Aorta (tissue), 5 donors: ENCODE data around the gene FNBP1L. TPM values are rescaled to one million over a fixed set of nuclear protein-coding genes. Genes with fewer than 3 reads are reported as not detected.

Experiments used
- ATAC-seq: fragments of 200-7000 bp; cut with Tn5 transposase; one replicate; pipeline ENCODE4 v1.9.1; 2022; ENCODE audit warnings: moderate library complexity; ENCODE audit not compliant: low FRiP score
- DNase-seq, 2 donors: peaks; one replicate each; pipeline ENCODE4 v3.0.0-alpha.2; 2020
- H3K27ac ChIP-seq, 2 donors: one replicate each; pipeline ENCODE4 v1.5.1; 2013; ENCODE audit warnings: low read length in 2 of 2, mild to moderate bottlenecking in 2 of 2, moderate library complexity in 2 of 2, control low read depth in 1 of 2, inconsistent platforms in 1 of 2, low read depth in 1 of 2
- H3K27me3 ChIP-seq, 2 donors: one replicate each; pipeline ENCODE4 v1.6.1; 2013; ENCODE audit warnings: control low read depth in 1 of 2, low read length in 1 of 2, mild to moderate bottlenecking in 1 of 2, moderate library complexity in 1 of 2; ENCODE audit not compliant: insufficient read depth in 2 of 2, control insufficient read depth in 1 of 2
- H3K36me3 ChIP-seq, 2 donors: one replicate each; pipeline ENCODE4 v1.6.1; 2013; ENCODE audit warnings: control low read depth in 1 of 2, low read length in 1 of 2, mild to moderate bottlenecking in 1 of 2; ENCODE audit not compliant: insufficient read depth in 2 of 2, control insufficient read depth in 1 of 2
- H3K4me1 ChIP-seq, 2 donors: one replicate each; pipeline ENCODE4 v1.6.1; 2013; ENCODE audit warnings: low read length in 2 of 2, control low read depth in 1 of 2, mild to moderate bottlenecking in 1 of 2, moderate library complexity in 1 of 2; ENCODE audit not compliant: insufficient read depth in 2 of 2, control insufficient read depth in 1 of 2
- H3K4me3 ChIP-seq, 2 donors: one replicate each; pipeline ENCODE4 v1.5.1; 2013; ENCODE audit warnings: low read length in 2 of 2, control low read depth in 1 of 2, mild to moderate bottlenecking in 1 of 2
- H3K9me3 ChIP-seq: one replicate; pipeline ENCODE4 v1.6.1; 2013; ENCODE audit warnings: mild to moderate bottlenecking, low read length; ENCODE audit not compliant: control insufficient read depth
- WGBS, 2 donors: extraction: QIAGEN DNeasy Blood & Tissue Kit; methylation state at CpG; one replicate each; pipeline ENCODE4 v1.1.7; 2013; 5-methylcytosine and 5-hydroxymethylcytosine counted together
- intact Hi-C, 2 donors: fragments of 100-400 bp; cut with DNase I; formaldehyde crosslinking; loops; one replicate each; pipeline versions ENCODE4 v1.14.2 to v1.15.0; 2022
- polyA plus RNA-seq, 2 donors: library from polyadenylated mRNA; stranded (reverse); fragments of 200-250 nt; gene quantifications; one replicate each; pipeline ENCODE4 v1.2.3, GENCODE V29; 2013
- total RNA-seq, 2 donors: library from RNA; stranded (reverse); fragmentation: NEBNext Ultra II Directional; extraction: Animal tissue kit (Norgen Biotek cat#: 25700); gene quantifications; one replicate each; pipeline ENCODE4 v1.2.1, GENCODE V29; 2021
- donor health status: healthy with polysubstance abuse.
- donor health status: Bipolar disorder and iron deficiency.
- donor health status: DM: no; HTN: no; CAD: no.
- donor health status: DM: no; HTN: no; CAD: no.
- donor health status: DM: yes; HTN: yes; CAD: no.

FNBP1L gene
- total and polyA plus RNA-seq, 4 donors: 2.5 to 28.6 (median 11.1) TPM

DNA sequence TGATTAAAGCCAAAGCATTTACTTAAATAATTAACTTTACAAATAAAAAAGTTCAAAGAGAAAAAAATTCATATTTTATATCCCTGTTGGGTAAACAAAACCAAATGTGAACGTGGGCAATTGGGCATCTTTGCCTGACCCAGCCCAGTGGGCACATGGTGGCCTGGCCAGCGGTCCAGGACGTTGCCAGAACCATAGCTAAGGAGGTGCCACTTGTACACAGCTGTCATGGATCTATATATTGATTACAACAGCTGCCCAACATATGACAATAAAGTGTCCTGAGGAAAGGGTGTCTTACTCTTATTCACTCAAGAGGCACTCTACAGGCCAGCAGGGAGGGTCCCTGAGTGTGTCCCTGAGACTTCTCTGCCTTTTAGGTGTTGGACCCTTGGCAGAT is 155.2 kb downstream of the FNBP1L start:
- Histone ChIP-seq H3K27me3 (no peaks in the 10 kb centered on the region), H3K4me1 (no peaks in the 10 kb centered on the region), H3K36me3 (no peaks in the 10 kb centered on the region), H3K4me3 (no peak overlapping the region), H3K27ac (no peak overlapping the region), H3K9me3 (no peaks in the 10 kb centered on the region)
- no peak for DNase-seq
- intact Hi-C loops: no loop called here
- ATAC-seq: no peak
- WGBS, 2 donors: 75 to 86% methylated on average over 3 of the region's 3 CpGs

DNA sequence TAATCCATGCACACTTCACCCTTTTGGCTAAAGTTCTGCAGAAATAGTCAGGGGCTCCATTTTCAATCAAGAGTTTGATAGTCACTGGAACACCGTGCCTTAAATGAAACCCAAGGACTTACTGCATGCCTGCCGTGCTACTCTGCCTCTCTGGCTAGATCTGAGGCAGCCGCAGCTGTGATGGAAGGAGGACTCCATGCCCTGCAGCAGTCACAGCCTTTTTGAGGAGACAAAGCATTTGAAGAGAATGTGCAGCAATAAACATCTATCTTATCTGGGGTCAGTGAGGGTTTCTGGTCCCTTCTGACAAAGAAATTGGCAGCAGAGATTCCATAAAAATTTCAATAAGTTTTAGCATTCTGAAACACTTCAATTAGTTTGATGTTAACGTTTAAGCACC is 155.7 kb downstream of the FNBP1L start:
- no peaks in the 10 kb centered on the region for H3K27me3 ChIP-seq
- H3K36me3 ChIP-seq: no peaks in the 10 kb centered on the region
- no peak overlapping the region for H3K4me3 ChIP-seq
- 82 to 90% methylated on average over 4 of the region's 4 CpGs for WGBS, 2 donors
- no peaks in the 10 kb centered on the region for H3K9me3 ChIP-seq
- H3K4me1 ChIP-seq: peaks cover 0 to 5% of the 10 kb centered on the region in 2 donors
- DNase-seq (peak in 1 of 2 donors; percentile 11), ATAC-seq (no peak)
- no peak overlapping the region for H3K27ac ChIP-seq
- intact Hi-C loops: no loop called here

Other genes with a start within 250 kb of the FNBP1L start
- gene DR1, start 102.2 kb upstream of the FNBP1L start, total RNA-seq: 10 to 100 TPM; 44.7 to 45.2 TPM
- gene DR1, start 102.2 kb upstream of the FNBP1L start, polyA plus RNA-seq: 10 to 100 TPM; 15.3 to 21.4 TPM
- gene BCAR3, start 233.7 kb downstream of the FNBP1L start, total RNA-seq: 10 to 100 TPM; 18.4 to 24.1 TPM
- gene BCAR3, start 233.7 kb downstream of the FNBP1L start, polyA plus RNA-seq: 10 to 100 TPM in 1 of 2 donors, 1 to 10 TPM in 1; 8.4 to 13.7 TPM